Pancreas (tissue), 10 donors: Measurements from ENCODE around the gene EPHB2. TPM values are rescaled to one million over a fixed set of nuclear protein-coding genes. Genes with fewer than 3 reads are reported as not detected.
A peak's percentile ranks its signal among the peaks of the same experiment; 100 is the strongest.
"Not testable (repeated sequence)": the region's sequence is repeated elsewhere in the genome, so short reads cannot be mapped to it uniquely, and the experiment has no call there.

Source experiments
- ATAC-seq, 4 donors: fragments of 200-7000 bp; cut with Tn5 transposase; one replicate each; pipeline versions ENCODE4 v1.8.0 to v1.9.1; 2020; ENCODE audit warnings: mild to moderate bottlenecking in 4 of 4, moderate library complexity in 4 of 4
- DNase-seq, 6 donors: peaks; one replicate each; pipeline ENCODE4 v3.0.0-alpha.2; 2020
- FAIRE-seq: peaks from 2 replicates; lab custom pipeline; 2012; peaks lifted over from hg19 to GRCh38; lab: Jason Lieb, UNC
- H3K27ac ChIP-seq, 4 donors: fragments of 200-600 bp; sonication (generic); 1 replicate in 3 of 4; 2 replicates in 1 of 4; pipeline versions ENCODE4 v1.5.0 to v1.8.0; 2020
- H3K27me3 ChIP-seq, 4 donors: fragments of 200-600 bp; one replicate each; pipeline ENCODE4 v1.8.0; 2021
- H3K36me3 ChIP-seq, 3 donors: fragments of 200-600 bp; sonication (generic) in 1 of 3; one replicate each; pipeline versions ENCODE4 v1.5.0 to v1.8.0; 2020 to 2021
- H3K4me1 ChIP-seq, 3 donors: fragments of 200-600 bp; one replicate each; pipeline ENCODE4 v1.8.0; 2021
- H3K4me3 ChIP-seq, 4 donors: fragments of 200-600 bp; sonication (generic) in 2 of 4; one replicate each; pipeline versions ENCODE4 v1.5.0 to v1.8.0; 2020 to 2021
- H3K9me3 ChIP-seq, 4 donors: fragments of 200-600 bp; one replicate each; pipeline ENCODE4 v1.8.0; 2021
- WGBS, 2 donors: extraction: QIAGEN DNeasy Blood & Tissue Kit; methylation state at CpG; one replicate each; pipeline ENCODE4 v1.1.7; 2013; 5-methylcytosine and 5-hydroxymethylcytosine counted together
- intact Hi-C, 3 donors: fragments of 100-400 bp; cut with DNase I; formaldehyde crosslinking; loops; one replicate each; pipeline versions ENCODE4 v1.11.1 to v1.14.2; 2022
- polyA plus RNA-seq, 2 donors: library from polyadenylated mRNA; stranded (reverse); fragments of 200-250 nt; gene quantifications; one replicate each; pipeline ENCODE4 v1.2.3, GENCODE V29; 2013
- total RNA-seq, 6 donors: library from RNA; stranded (reverse); fragmentation: NEBNext Ultra II Directional in 4 of 6; extraction: Animal tissue kit (Norgen Biotek cat#: 25700) in 4 of 6; gene quantifications; one replicate each; pipeline versions ENCODE4 v1.2.1 to v1.2.4, GENCODE V29; 2021 to 2023
- TF ChIP-seq, protein P1 (sequence below), 4 donors: fragments of 200-600 bp; sonication (generic) in 3 of 4; IDR thresholded peaks; one replicate each; pipeline versions ENCODE4 v1.5.0 to v1.8.0; 2021; ENCODE audit warnings: antibody characterized with exemption in 4 of 4
- donor health status: healthy with polysubstance abuse.
- donor health status: DM: no; HTN: no; CAD: no; lungs with moderate emphysema.
- donor health status: DM: no; HTN: no; CAD: no.
- donor health status: control.
- donor health status: control.
- donor health status: Bipolar disorder and iron deficiency.
- donor health status: DM: yes; HTN: yes; CAD: no.
- donor health status: DM: no; HTN: no; CAD: no.
- donor health status: DM: no; HTN: no; CAD: no.
- donor health status: DM: yes; HTN: yes; CAD: no.

Gene EPHB2
- total and polyA plus RNA-seq, 8 donors, result 1.3 to 10.0 (median 4.4) TPM

- WGBS, 2 donors, result 57 to 67% methylated on average over 14 of the region's 14 CpGs
- no peak for DNase-seq
Observed at GRCh38 chr1:22699681-22700520, 10.7 kb upstream of the EPHB2 start.

DNA sequence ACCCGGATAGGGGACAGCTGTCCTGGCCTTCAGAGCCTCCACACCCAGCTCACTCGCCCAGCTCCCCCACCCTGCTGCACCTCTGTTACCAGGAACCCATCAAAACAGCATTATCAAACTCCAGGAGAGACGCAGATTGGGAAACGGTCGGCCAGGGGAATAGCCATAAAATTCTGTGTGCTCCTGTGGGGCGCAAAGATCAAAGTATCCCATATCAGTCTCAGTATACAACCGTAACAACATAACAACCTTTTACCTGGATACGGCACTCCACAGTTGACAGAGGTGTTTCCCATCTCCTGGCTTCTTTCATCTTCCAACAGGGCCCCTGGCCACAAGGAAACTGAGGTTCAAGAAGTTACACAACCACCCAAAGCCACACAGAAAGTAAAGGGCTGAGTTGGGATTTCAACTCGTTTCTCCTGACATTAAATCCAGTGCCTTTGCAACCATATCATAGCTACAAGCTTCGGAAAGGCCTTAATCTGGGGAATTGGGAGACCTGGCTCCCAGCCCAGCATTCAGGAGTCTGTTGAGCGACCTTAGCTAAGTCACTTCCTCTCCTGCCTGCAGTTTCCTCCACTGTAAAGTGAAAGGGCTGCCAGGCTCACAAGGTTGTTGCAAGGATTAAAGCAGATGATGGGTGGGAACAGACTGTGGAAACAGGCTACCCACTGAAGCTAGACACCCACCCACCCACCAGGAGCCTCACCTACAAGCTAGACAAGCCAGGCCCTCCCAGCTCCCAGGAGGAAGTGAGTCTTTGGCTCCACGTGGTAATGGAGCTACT, 8.1 kb upstream of the EPHB2 start:
- no peak for FAIRE-seq
- ATAC-seq, result no peak
- WGBS, 2 donors, result 59% methylated on average over 12 of the region's 12 CpGs
- TF ChIP-seq, protein P1, sequence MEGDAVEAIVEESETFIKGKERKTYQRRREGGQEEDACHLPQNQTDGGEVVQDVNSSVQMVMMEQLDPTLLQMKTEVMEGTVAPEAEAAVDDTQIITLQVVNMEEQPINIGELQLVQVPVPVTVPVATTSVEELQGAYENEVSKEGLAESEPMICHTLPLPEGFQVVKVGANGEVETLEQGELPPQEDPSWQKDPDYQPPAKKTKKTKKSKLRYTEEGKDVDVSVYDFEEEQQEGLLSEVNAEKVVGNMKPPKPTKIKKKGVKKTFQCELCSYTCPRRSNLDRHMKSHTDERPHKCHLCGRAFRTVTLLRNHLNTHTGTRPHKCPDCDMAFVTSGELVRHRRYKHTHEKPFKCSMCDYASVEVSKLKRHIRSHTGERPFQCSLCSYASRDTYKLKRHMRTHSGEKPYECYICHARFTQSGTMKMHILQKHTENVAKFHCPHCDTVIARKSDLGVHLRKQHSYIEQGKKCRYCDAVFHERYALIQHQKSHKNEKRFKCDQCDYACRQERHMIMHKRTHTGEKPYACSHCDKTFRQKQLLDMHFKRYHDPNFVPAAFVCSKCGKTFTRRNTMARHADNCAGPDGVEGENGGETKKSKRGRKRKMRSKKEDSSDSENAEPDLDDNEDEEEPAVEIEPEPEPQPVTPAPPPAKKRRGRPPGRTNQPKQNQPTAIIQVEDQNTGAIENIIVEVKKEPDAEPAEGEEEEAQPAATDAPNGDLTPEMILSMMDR (IDR thresholded peaks at IDR 0.05), result no peak
- intact Hi-C loops, result loop anchor here in 2 of 3 donors (10.0 kb wide), 3 partner anchors 162 to 262 kb away; no protein-coding TSS in a partner anchor
- DNase-seq, result no peak
- no peaks in the 10 kb centered on the region for H3K4me1 ChIP-seq
- H3K4me3 ChIP-seq, result no peak overlapping the region
- no peaks in the 10 kb centered on the region for H3K27me3 ChIP-seq
- H3K9me3 ChIP-seq, result no peaks in the 10 kb centered on the region
- no peaks in the 10 kb centered on the region for H3K36me3 ChIP-seq
- H3K27ac ChIP-seq, result no peak overlapping the region

More at GRCh38 chr1:22699681-22700520, 10.7 kb upstream of the EPHB2 start:
- intact Hi-C loops, result loop anchor here in 2 of 3 donors (10.0 kb wide), 3 partner anchors 165 to 265 kb away; no protein-coding TSS in a partner anchor
- ATAC-seq (no peak), FAIRE-seq (no peak)
- Histone ChIP-seq H3K4me1 (no peaks in the 10 kb centered on the region), H3K36me3 (no peaks in the 10 kb centered on the region), H3K27ac (no peak overlapping the region), H3K9me3 (no peaks in the 10 kb centered on the region), H3K27me3 (no peaks in the 10 kb centered on the region), H3K4me3 (no peak overlapping the region)
- TF ChIP-seq, protein P1 (IDR thresholded peaks at IDR 0.05), result no peak

DNA sequence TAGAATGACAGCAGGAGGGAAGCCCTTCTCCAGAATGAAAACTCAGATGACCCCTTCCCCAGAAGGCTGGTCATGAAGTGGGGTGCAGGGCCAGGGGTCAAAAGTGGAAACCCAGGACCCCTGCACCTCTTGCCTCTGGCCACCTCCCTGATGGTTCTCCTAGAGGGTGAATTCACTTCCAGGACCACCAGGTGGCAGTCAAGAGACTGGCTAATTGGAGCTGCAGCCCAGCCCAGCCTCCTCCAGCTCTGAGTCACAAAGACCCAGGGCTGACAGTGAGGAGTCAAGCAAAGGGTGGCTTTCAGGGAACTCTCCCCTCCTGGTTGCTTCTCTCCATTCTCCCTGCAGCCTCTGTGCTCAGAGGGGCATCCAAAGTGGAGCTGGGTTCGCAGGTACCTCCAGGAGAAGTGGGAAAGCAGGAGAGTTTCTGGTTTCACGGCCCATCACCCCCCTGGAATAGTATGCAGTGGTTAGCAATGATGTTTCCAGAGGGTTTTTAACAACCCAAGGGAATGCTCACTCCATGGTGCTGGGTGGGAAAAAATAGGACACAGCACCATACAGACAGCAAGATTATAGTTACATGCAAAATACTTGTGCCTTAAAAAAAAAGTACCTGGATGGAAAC, 6.1 kb upstream of the EPHB2 start:
- Histone ChIP-seq H3K9me3 (no peaks in the 10 kb centered on the region), H3K27ac (no peak overlapping the region), H3K36me3 (no peaks in the 10 kb centered on the region), H3K27me3 (no peaks in the 10 kb centered on the region), H3K4me1 (no peaks in the 10 kb centered on the region), H3K4me3 (no peak overlapping the region)
- intact Hi-C loops, result loop anchor here in 2 of 3 donors (10.0 kb wide), 3 partner anchors 160 to 260 kb away; no protein-coding TSS in a partner anchor
- ATAC-seq (peak; percentile 92 to 99 (median 96)), FAIRE-seq (no peak), DNase-seq (peak; percentile 77 to 90 (median 84))
- 77 to 82% methylated on average over 2 of the region's 2 CpGs for WGBS, 2 donors
- TF ChIP-seq, protein P1 (IDR thresholded peaks at IDR 0.05), result peak; percentile 75 to 90 (median 86)

DNA sequence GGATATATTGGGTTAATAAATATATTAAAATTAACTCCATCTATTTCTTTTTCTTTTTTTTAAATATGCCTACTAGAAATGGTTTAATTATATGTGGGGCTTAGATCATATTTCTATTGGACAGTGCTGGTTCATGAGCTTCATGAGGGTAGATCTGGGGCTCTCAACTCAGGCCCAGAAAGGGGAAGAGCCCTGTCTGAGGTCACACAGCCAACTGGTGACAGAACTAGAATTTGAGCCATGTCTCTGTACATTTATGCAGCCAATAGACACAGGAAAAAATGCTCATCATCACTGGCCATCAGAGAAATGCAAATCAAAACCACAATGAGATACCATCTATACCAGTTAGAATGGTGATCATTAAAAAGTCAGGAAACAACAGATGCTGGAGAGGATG, 5.1 kb upstream of the EPHB2 start:
- intact Hi-C loops, result loop anchor here in 2 of 3 donors (10.0 kb wide), 3 partner anchors 159 to 259 kb away; no protein-coding TSS in a partner anchor
- ATAC-seq (no peak), FAIRE-seq (no peak), DNase-seq (no peak)
- Histone ChIP-seq H3K4me3 (no peak overlapping the region), H3K27ac (no peak overlapping the region), H3K27me3 (no peaks in the 10 kb centered on the region), H3K4me1 (peaks cover 0 to 5% (median 0%) of the 10 kb centered on the region in 3 donors), H3K9me3 (no peaks in the 10 kb centered on the region), H3K36me3 (no peaks in the 10 kb centered on the region)
- TF ChIP-seq, protein P1 (IDR thresholded peaks at IDR 0.05), result no peak

GRCh38 chr1:22706100-22706499, 4.5 kb upstream of the EPHB2 start:
- not testable (repeated sequence) for H3K4me3 ChIP-seq, ATAC-seq, DNase-seq, H3K27me3 ChIP-seq, H3K36me3 ChIP-seq, FAIRE-seq, H3K4me1 ChIP-seq, H3K27ac ChIP-seq, H3K9me3 ChIP-seq
- 89 to 94% methylated on average over 4 of the region's 4 CpGs for WGBS, 2 donors
- intact Hi-C loops, result loop anchor here in 2 of 3 donors (10.0 kb wide), 3 partner anchors 159 to 259 kb away; no protein-coding TSS in a partner anchor
